Body of pancreas (tissue), 4 donors: Measurements from ENCODE around the gene ATP5PB. TPM values are rescaled to one million over a fixed set of nuclear protein-coding genes. Genes with fewer than 3 reads are reported as not detected.

Experiments
- ATAC-seq: fragments of 150-250 bp; one replicate; pipeline ENCODE4 v1.9.1; 2016
- DNase-seq, 4 donors: peaks; one replicate each; pipeline ENCODE4 v3.0.0-alpha.2; 2019
- H3K27ac ChIP-seq, 4 donors: fragments of 200-600 bp; sonication (generic); 1 replicate in 3 of 4; 2 replicates in 1 of 4; pipeline versions ENCODE4 v1.5.1 to v1.6.1; 2016 to 2019; ENCODE audit warnings: mild to moderate bottlenecking in 1 of 4, mixed read lengths in 1 of 4, moderate library complexity in 1 of 4
- H3K27me3 ChIP-seq, 2 donors: fragments of 200-600 bp; sonication (generic); one replicate each; pipeline ENCODE4 v1.6.0; 2016; ENCODE audit warnings: mild to moderate bottlenecking in 1 of 2
- H3K36me3 ChIP-seq, 2 donors: fragments of 200-600 bp; sonication (generic); replicated peaks in 1 of 2; 2 replicates each; pipeline ENCODE4 v1.5.1; 2016; ENCODE audit warnings: low read depth in 2 of 2; ENCODE audit not compliant: insufficient read depth in 1 of 2
- H3K4me1 ChIP-seq: fragments of 200-600 bp; sonication (generic); one replicate; pipeline ENCODE4 v1.6.0; 2016
- H3K4me3 ChIP-seq, 2 donors: fragments of 200-600 bp; sonication (generic); 1 replicate in 1 of 2; 2 replicates in 1 of 2; pipeline ENCODE4 v1.5.1; 2016 to 2019
- H3K9me3 ChIP-seq, 3 donors: fragments of 200-600 bp; sonication (generic); 1 replicate in 2 of 3; 2 replicates in 1 of 3; pipeline ENCODE4 v1.5.1; 2016
- CTCF ChIP-seq, 7 experiments: fragments of 450-650 bp in 4 of 7; fragments of 200-600 bp in 3 of 7; sonication (generic) in 3 of 7; IDR thresholded peaks; one replicate each; pipeline ENCODE4 v1.5.1; 2016 to 2019; ENCODE audit warnings: antibody characterized with exemption in 7 of 7
- POLR2A ChIP-seq, 3 donors: fragments of 450-650 bp; IDR thresholded peaks; one replicate each; pipeline ENCODE4 v1.6.1; 2016; ENCODE audit warnings: antibody characterized with exemption in 3 of 3, mild to moderate bottlenecking in 2 of 3
- WGBS, 2 donors: methylation state at CpG; one replicate each; pipeline ENCODE4 v1.1.5; 2017; 5-methylcytosine and 5-hydroxymethylcytosine counted together
- intact Hi-C: fragments of 100-400 bp; cut with DNase I; formaldehyde crosslinking; loops from one replicate; pipeline ENCODE4 v1.15.1; 2023
- total RNA-seq, 2 donors: library from RNA; depleted of rRNA; stranded (reverse); fragments of >200 nt; gene quantifications; one replicate each; pipeline ENCODE4 v1.1.0, GENCODE V29; 2016

The ATP5PB gene
- total RNA-seq, 2 donors from 2014 or later, result 55.0 to 91.0 TPM

DNA sequence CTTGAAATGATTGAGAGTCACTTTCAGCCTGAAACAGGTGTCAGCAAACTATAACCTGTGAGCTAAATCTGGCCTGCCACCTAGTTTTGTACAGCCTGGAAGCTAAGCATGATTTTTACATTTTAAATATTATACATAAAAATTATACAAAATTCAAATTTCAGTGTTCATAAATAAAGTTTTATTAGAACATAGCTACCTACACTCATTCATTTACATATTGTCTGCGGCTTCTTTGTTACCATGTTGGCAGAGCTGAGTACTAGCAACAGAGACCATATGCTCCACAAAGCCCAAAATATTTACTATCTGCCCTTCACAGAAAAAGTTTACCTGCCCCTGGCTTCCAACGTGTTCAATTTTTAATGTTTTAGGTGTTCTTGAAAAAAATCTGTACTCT lies 16.5 kb downstream of the ATP5PB start:
- Histone ChIP-seq H3K9me3 (no peaks in the 10 kb centered on the region), H3K4me1 (peaks cover 28% of the 10 kb centered on the region), H3K27ac (no peak overlapping the region), H3K27me3 (no peaks in the 10 kb centered on the region), H3K36me3 (peaks cover 0 to 5% of the 10 kb centered on the region in 2 donors), H3K4me3 (no peak overlapping the region)
- no peak for TF ChIP-seq POLR2A (IDR thresholded peaks at IDR 0.05)
- 95 to 97% methylated on average over 2 of the region's 2 CpGs for WGBS, 2 donors
- ATAC-seq (no peak), DNase-seq (no peak)
- intact Hi-C loops, result no loop called here

- intact Hi-C loops, result no loop called here
- no peaks in the 10 kb centered on the region for H3K9me3 ChIP-seq
- ATAC-seq (no peak), DNase-seq (no peak)
- no peak overlapping the region for H3K4me3 ChIP-seq
- TF ChIP-seq POLR2A (IDR thresholded peaks at IDR 0.05), result no peak
- no peak for TF ChIP-seq CTCF (IDR thresholded peaks at IDR 0.05)
- H3K4me1 ChIP-seq, result peaks cover 28% of the 10 kb centered on the region
- H3K36me3 ChIP-seq, result no peaks in the 10 kb centered on the region
- H3K27me3 ChIP-seq, result no peaks in the 10 kb centered on the region
- 0% methylated on average over 1 of the region's 1 CpG for WGBS, 2 donors
- H3K27ac ChIP-seq, result no peak overlapping the region
Measured at GRCh38 chr1:111466480-111466879, 17.2 kb downstream of the ATP5PB start.

DNA sequence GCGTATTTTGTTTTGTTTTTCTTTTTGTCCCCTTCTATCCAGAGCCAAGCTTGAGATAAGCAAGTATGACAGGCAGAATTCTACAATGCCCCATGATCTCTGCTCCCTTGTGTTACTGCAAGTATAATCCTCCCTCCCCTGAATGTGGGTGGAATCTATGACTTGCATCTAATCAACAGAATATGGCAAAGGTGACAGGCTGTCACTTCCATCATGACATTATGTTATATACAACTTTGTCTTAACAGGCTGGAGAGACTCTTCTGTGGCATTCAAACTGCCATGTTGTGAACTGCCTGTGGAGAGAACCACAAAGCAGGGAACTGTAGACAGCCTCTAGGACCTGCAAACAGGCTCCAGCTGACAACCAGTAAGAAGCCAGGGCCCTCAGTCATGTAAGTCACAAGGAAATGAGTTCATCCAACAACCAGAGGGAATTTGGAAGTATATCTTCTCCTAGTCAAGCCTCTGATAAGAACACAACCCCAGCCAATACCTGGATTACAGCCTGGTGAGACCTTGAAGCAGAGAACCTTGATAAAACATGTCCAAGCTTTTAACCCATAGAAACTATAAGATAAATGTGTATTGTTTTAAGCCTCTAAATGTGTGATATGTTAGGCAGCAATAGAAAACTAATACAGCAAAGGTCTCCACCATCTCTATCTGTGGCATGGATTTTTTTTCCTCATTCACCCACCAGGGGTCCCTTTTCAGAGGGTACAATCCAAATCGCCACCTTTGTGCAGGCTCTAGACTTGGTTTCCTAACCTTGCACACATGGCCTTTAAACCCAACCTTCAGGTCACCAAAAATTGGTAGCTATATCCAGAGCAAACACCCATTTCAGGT lies 18.8 kb downstream of the ATP5PB start:
- WGBS, 2 donors, result 73 to 78% methylated on average over 2 of the region's 2 CpGs
- Histone ChIP-seq H3K9me3 (no peaks in the 10 kb centered on the region), H3K27me3 (no peaks in the 10 kb centered on the region), H3K4me1 (peaks cover 17% of the 10 kb centered on the region), H3K4me3 (no peak overlapping the region), H3K27ac (peak overlapping the region in 1 of 4 donors; percentile 10), H3K36me3 (no peaks in the 10 kb centered on the region)
- peak in 1 of 4 donors; percentile 43 for DNase-seq
- TF ChIP-seq POLR2A (IDR thresholded peaks at IDR 0.05) (no peak), CTCF (IDR thresholded peaks at IDR 0.05) (no peak)
- ATAC-seq, result no peak
- intact Hi-C loops, result no loop called here

DNA sequence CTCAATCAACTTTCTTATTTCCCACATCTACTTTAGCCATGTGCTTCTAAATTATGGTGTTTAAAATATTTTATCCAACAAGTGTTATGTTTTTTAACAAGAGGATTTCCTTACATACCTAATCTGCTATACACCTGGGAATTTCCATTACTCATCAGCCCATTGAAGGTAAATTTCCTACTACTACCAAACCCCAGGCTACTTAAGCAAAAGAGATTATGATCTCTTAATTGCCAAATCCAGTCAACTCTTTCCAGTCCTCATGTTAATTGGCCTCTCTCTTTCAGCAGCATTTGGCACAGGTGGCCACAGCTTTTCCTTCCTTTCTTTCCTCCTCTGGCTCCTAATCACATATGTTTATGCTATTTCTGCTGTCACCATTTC lies 19.4 kb downstream of the ATP5PB start:
- H3K9me3 ChIP-seq, result no peaks in the 10 kb centered on the region
- peaks cover 12% of the 10 kb centered on the region for H3K4me1 ChIP-seq
- no peaks in the 10 kb centered on the region for H3K36me3 ChIP-seq
- DNase-seq (no peak), ATAC-seq (no peak)
- H3K27ac ChIP-seq, result peak overlapping the region in 1 of 4 donors; percentile 10
- no peaks in the 10 kb centered on the region for H3K27me3 ChIP-seq
- H3K4me3 ChIP-seq, result no peak overlapping the region
- no peak for TF ChIP-seq POLR2A (IDR thresholded peaks at IDR 0.05)
- TF ChIP-seq CTCF (IDR thresholded peaks at IDR 0.05), result no peak
- intact Hi-C loops, result no loop called here

DNA sequence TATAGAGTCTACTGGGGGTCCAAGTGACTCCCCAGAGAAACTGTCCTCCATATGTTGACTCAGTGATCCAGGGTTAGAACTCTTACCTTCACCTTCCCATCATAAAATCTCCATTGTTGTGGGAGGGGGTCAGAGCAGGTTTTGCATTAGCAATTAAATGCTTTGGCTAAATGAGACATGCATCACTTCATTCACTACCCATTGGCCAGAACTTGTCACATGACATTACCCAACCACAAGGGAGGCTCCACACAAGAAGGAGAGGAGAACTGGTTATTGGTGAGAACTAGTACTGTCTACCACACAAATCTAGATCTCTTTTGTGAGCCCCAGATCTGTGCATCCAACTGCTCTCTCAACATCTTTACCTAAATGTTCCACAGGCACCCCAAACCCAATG lies 20.3 kb downstream of the ATP5PB start:
- Histone ChIP-seq H3K4me3 (no peak overlapping the region), H3K4me1 (peaks cover 8% of the 10 kb centered on the region), H3K27ac (no peak overlapping the region), H3K36me3 (no peaks in the 10 kb centered on the region), H3K9me3 (no peaks in the 10 kb centered on the region), H3K27me3 (no peaks in the 10 kb centered on the region)
- no peak for TF ChIP-seq POLR2A (IDR thresholded peaks at IDR 0.05)
- TF ChIP-seq CTCF (IDR thresholded peaks at IDR 0.05), result no peak
- intact Hi-C loops, result no loop called here
- DNase-seq (no peak), ATAC-seq (no peak)
